HG02852 (cell line): ENCODE data around the gene SKOR2.

Experiments
- ATAC-seq: cut with Tn5 transposase; IDR thresholded peaks from one replicate; pipeline ENCODE4 v1.9.1; 2021; ENCODE audit warnings: mild to moderate bottlenecking, moderate library complexity; ENCODE audit not compliant: unreplicated experiment

The SKOR2 gene

DNA sequence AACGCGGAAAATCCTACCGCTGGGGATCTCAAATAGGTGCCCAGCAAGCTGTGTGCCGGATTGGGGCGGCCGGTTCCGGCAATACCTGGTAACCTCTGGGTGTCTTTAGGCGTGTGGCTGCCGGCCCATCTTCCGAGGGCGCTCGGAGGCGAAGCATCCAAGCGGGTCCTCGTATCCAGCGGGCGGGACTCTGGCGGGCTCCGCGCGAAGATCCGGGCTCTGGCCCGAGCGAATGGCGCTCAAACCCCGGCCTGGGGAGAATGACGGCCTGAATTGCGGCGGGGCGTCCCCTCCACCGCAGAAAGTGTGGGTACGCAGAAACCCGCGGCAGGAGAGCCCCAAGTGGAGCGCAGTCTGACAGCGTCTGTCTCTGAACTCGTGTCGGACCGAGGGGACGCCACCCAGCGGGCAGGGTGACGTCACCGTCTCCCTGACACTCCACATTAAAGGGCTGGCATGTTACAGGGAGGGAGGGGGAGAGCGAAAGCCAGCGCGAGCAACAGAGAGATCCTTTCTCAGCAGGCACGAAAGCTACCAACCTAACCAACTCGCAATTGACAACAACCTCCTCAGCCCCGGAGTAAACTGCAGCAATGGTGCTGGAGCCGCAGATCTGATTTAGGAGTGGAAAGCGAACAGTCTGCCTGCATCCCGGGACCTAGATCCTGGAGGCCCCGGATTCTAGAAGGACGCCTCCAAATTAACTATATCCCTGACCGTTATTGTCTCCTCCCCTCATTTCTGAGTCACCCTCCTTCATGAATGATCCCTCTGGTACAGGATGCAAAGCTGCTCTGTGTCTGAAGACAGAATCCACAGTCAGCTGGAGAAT is at the start of gene SKOR2:
SKOR2 (minus strand) TSS at position 372 of the 832 bp plus-strand sequence. CDS start 2,477 bp downstream, outside the sequence.
- ATAC-seq, result no peak

GRCh38 chr18:47296462-47296861 is 45.0 kb upstream of the SKOR2 start:
- ATAC-seq, result no peak

DNA sequence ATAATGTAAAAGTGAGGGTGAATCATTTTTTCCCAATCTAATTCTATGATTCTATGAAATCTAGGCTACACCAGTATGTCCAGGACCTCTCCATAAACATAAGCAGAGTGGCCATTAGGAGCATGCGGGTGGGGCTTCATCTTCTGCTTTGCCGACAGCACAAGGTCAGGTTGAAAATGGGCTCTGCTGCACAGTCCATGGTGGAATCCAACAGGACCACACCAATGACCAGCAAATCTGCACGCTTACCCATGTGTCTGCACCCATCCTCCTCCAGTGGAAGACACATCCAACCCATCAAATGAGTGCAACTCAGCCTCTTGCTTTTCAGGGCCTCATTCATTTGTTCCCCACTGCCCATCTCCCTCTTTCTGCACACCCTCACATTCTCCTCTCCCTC is 43.3 kb upstream of the SKOR2 start:
- ATAC-seq, result no peak

DNA sequence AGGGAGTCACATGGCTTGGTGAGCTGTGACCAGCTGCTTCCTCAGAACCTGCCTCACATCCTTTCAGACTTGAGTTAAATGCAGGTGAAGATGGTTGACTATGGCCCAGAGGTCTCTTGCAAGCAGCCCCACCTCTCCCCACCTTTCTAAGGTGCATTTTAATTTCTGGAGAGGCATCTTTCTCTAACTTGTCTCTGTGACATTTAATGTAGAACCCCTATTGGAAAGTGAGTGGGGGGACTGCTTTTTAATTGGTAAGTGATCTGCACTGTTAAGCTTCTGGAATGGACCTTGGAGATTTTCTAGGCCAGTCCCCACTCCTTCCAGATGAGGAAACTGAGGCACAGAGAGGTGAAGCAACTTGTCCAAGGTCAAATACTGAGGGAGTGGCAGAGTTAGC is 37.3 kb upstream of the SKOR2 start:
- ATAC-seq, result no peak

DNA sequence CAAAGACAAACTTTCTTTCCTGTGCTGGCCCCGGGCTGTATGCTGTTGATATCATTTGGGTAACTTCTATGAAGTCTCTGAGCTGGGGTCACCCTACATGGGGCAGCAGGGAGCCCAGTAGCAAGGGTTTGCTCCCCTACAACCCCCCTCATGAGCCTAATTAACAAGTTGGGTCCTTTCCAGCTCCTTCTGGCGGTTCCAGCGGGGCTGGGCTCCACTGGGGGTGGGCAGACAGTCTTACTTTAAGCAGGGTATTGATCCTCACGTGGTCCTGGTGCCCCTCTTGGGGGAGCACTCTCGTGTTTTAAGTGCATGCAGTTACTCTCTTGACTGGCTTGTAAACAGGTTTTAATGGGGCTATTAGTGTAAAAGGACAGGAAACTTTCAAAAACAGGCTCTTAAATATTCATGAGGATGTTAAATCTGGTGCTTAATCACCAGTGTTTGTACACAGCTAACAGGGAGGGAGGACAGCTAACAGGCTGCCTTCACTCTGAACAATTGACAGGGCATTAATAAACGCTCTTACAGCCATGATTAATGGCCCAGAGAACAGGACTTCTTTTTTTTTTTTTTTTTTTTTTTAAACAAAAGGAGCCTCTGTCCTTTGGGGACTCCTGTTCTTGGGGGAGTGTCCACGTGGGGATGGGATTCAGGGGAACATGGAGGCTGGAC is 36.6 kb upstream of the SKOR2 start:
- no peak for ATAC-seq

DNA sequence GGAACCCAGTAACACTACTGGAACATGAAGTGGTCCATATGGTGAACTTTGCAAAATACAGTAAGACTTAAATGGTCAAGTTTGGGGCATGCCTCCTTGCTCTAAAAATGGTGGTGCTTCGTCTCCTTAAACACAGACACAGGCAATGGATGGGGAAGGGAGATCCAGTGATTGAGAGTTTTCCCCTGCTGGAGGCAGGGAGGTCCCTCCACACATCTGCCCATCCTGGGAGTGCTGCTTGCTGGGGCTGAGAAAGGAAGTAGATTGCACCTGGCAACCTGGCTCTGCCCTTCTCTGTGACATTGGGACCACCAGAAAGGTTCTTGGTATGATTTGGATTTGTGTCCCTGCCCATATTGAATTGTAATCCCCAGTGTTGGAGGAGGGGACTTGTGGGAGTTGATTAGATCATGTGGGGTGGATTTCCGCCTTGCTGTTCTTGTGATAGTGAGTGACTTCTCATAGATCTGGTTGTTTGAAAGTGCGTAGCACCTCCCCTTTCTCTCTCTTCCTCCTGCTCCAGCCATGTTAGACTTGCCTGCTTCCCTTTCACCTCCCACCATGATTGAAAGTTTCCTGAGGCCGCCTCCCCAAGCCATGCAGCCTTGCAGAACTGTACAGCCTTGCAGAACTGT is 35.4 kb upstream of the SKOR2 start:
- no peak for ATAC-seq

- no peak for ATAC-seq
These were observed 34.0 kb upstream of the SKOR2 start for GRCh38 chr18:47285456-47285855.

DNA sequence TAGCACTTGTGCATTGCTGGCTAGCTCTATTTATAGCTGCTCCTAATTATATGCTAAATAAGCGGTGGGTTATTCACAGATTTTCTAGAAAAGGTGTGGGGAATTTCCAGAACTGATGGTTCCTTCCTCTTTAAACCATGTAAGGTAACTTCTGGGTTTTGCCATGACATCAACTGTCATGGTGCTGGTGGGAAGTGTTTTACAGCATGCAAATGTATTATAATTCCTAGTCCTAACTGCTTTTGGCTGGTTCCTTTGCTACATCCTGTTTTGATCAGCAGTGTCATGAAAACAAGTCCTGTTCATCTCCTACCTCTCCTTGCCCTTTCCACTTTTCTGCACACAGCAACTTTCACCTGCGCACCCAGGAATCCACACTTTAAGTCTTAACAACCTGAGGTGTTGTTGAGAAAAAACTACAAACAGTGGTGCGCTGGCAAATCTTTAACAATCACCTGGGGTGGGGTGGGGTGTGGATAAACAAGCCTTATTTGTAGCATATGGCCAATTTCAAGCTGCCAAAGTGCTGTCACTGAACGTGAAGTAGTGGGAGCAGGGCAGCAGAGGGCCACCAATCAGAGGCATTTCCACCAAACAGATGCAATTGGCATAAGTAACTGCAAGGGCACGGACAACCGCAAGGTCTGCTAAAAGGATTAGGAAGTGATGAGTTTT is 33.4 kb upstream of the SKOR2 start:
- ATAC-seq, result no peak

DNA sequence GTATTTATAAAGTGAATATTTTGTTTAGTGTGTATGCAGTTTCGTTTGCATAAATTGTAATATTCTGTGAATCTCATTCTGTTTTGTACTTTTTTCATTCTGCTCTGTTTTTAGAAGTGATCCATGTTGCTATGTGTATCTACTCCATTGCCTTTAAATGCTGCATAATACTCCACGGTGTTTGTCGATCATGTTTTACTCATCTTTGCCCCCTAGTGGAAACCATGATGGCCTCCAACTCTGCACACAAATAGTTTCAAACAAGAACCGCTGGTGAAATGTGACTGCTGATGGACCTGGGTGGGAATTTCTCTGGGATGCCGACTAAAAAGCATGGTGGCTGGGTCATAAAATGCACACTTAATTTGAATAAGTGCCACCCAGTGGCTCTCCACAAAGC is 32.0 kb upstream of the SKOR2 start:
- no peak for ATAC-seq

DNA sequence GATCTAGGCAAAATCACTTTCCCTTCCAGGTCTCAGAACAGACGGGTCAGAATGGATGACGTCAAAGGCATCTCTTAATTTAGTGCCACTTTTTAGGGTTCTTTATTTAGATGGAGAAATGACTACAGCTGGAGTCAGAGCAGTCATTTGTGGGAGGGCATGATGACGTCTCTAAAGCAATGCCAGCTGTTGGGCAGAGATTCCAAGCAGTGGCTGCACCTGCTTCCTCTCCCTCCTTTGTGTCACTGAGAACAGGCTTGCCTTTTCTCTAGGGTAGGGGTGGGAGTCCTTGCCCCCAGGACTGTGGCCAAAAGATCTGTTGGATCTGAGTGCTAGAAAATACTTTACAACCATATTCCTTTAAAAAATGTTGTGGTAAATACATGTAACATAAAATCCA is 28.7 kb upstream of the SKOR2 start:
- no peak for ATAC-seq

DNA sequence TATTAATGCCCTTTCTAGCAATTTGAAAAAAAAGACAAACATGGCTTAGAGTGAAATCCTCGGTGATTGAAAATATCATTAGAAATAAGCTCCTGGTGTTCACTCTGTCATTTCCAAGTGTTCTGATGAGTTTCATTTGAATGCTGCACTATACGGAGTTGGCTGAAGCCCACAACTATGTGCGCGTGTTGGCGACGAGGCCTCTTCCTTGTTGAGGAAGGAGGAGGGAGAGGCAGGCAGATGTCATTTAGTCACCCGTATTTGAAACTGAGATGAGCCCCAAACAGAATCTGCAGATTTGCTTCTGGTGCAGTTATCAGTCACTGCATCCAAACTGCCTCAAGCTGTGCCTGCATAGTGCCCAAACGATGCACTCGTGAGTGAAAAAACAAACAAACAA is 23.5 kb upstream of the SKOR2 start:
- no peak for ATAC-seq

DNA sequence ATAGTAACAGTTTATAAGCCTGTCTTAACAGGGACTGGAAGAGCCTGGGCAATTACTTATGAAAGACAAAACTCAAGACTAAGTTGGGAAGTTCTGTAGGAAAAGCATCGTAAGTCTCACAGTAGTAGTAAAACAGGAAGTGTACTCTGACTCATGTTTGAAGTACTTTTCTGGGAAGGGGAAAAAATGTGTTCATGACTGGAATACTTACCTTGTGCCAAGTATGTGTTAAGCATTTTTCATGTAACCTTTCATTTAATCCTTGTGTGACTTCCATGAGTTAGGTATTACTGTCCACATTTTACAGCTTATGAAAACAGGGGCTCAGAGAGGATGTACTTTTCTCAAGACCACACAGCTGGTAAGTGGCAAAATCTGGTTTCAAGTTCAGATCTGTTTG is 13.7 kb upstream of the SKOR2 start:
- ATAC-seq, result no peak

GRCh38 chr18:47264308-47264700 is 12.8 kb upstream of the SKOR2 start:
- ATAC-seq, result no peak

GRCh38 chr18:47263430-47264307 is 12.2 kb upstream of the SKOR2 start:
- ATAC-seq, result no peak

DNA sequence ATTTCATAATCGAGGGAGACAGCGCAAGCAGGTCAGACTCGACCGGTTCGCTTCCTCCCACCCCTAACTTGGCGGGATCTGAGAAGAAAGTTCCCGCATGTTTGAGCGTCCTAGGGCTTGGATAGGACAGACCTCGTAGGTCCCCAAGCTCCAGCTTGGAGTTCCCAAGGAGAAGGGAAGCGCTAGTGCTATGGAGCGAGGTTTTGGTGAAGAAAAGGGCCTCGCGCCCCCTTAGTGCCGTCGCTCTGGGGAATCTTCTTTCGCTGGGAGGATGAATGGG is 11.6 kb upstream of the SKOR2 start:
- no peak for ATAC-seq

- ATAC-seq, result no peak
These were observed 11.1 kb upstream of the SKOR2 start for GRCh38 chr18:47262301-47263149.

DNA sequence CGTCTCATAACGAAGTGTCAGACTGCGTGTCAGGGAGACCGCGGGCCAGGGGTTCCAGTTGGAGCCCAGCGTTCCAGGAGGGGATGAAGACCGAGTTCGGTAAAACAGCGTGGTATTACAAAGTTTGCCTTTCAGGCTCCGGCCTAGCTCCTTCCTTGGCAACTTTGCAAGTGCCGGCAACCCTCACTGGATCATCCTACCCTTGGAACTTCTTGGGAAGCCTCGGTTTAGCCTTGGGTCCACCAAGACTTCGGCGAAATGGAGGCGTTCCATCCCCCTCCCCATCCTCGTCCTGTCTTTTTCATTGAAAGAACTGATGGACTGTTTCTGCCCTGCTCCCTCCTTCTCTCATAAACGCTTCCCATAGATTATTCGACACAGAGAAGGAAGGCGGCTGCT is 10.4 kb upstream of the SKOR2 start:
- ATAC-seq, result no peak

DNA sequence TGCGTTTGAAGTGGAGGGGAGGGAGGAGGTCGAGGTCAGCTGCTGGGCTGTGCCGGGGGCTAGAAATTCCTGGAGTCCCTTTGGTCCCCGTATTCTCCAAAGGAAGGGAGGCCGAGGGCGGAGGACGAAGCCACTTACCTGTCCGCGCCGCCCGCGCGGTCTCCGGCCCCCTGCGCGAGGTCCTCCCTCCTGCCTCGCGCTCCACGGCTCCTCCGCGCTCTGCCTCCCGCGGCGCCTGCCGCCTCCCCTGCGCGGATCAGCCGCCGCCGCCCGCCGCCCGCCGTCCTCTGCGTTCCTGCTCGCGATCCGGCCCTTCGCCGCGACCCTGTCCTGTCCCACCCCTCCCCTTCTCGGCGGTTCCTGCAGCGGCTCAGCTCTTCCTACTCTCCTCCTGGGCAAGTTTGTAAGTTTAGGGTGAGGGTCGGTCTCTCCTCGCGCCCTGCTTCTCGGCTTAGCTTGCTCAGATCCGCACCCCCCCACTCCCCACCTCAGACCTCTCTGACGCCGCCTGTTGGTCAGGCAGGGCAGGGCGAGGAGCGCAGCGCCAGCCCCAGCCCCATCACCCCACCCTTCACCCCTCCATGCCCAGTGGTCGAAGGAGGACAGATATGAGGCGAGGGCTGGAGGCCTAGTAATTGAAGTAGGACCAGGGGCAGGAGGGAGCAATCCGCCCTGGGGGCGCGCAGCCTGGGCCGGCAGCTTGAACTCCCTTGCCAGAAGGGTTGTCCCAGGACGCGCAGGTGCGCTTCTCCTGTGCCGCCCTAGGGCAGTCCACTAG is 9.7 kb upstream of the SKOR2 start:
- no peak for ATAC-seq
